ENCODE measurements around the gene XYLT1. TPM values are rescaled to one million over a fixed set of nuclear protein-coding genes. Genes with fewer than 3 reads are reported as not detected.

The XYLT1 gene
- total and polyA plus RNA-seq, 2 of the 13 experiments (the other 11 are each of a cell fraction or from before 2014, with no cell fraction given): not detected

DNA sequence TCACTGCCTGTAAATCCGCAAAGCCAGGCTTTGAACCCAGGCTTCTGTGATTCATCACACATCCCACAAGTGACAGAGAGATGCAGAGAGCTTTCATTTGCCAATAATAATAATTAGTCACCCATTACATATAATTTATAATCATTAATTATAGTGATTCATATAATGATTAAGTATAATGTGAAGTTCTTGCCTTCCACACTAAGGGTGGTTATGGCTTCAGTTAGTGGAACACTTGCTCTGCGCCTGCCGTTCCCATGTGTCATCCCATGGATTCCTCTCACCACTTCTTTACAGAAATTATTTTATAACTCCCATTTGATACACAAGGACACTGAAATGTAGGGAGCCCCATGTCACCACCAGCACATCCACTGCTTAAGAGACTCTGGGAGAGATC is 39.8 kb upstream of the XYLT1 start (continued):
- TF ChIP-seq TRIM24 (CRISPR knock-in tag; IDR thresholded peaks at IDR 0.05): no peak
- TF ChIP-seq ZC3H13 (CRISPR knock-in tag; IDR thresholded peaks at IDR 0.05): no peak

- Histone ChIP-seq H3K4me3 (replicated peaks in 1 of 3; ENCODE audit: insufficient read depth in 1 of 3, low read depth in 2 of 3, low read length in 3 of 3) (no peak overlapping the region), H3K79me2 (ENCODE audit: insufficient read depth, low read length) (no peaks in the 10 kb centered on the region), H4K20me1 (ENCODE audit: insufficient read depth, low read length) (no peaks in the 10 kb centered on the region), H3K27me3 (ENCODE audit: control insufficient read depth in 1 of 2, insufficient read depth in 2 of 2, low read length in 2 of 2) (no peaks in the 10 kb centered on the region; a peak in 1 of 5 replicates), H3K9me3 (ENCODE audit: low read length) (peaks cover 18% of the 10 kb centered on the region; the same call in 1 of the 2 replicates), H3K27ac (ENCODE audit: extremely low read length, insufficient read depth, low read length) (no peak overlapping the region), H3K9ac (ENCODE audit: insufficient read depth, low read depth, low read length) (no peak overlapping the region), H3K4me2 (ENCODE audit: low read depth, low read length) (no peak overlapping the region), H2AFZ (ENCODE audit: low read length) (no peak overlapping the region), H3K36me3 (replicated peaks in 1 of 2; ENCODE audit: control insufficient read depth in 1 of 2, insufficient read depth in 2 of 2, low read length in 2 of 2) (no peaks in the 10 kb centered on the region), H3K4me1 (ENCODE audit: insufficient read depth, low read length) (no peaks in the 10 kb centered on the region)
- in situ Hi-C loops (cut with HindIII; ENCODE audit: extremely low pct_ligation_motif_present, low pct_unique_long_range_greater_than_20kb) (no loop called here), intact Hi-C loops (cut with micrococcal nuclease; ENCODE audit: unreplicated experiment) (no loop called here)
- BruUV-seq (replicated peaks): no TSS peak
- CTCF ChIA-PET (ENCODE audit: low intra/inter-chr PET ratio, low total read pairs): no interaction called here
- 4% methylated on average over 3 of the region's 3 CpGs for WGBS (ENCODE audit: low lambda C conversion rate)
- no peak for ATAC-seq
- DNase-seq (ENCODE audit: low spot score): no peak
- no peak for FAIRE-seq
- POLR2A ChIA-PET: no interaction called here
- TF ChIP-seq ZXDC (CRISPR knock-in tag; IDR thresholded peaks at IDR 0.05) (no peak), ZSCAN30 (CRISPR knock-in tag; IDR thresholded peaks at IDR 0.05) (no peak), ZNF12 (CRISPR knock-in tag; IDR thresholded peaks at IDR 0.05) (no peak), ZNF607 (CRISPR knock-in tag; IDR thresholded peaks at IDR 0.05; ENCODE audit: borderline replicate concordance) (no peak), ARID3A (IDR thresholded peaks at IDR 0.05; ENCODE audit: low read depth, low read length) (no peak), ZNF256 (CRISPR knock-in tag; conservative IDR thresholded peaks at IDR 0.05) (no peak), POLR2AphosphoS5 (IDR thresholded peaks at IDR 0.05; ENCODE audit: low read depth, low read length) (no peak), SIX4 (CRISPR knock-in tag; IDR thresholded peaks at IDR 0.05) (no peak), WIZ (CRISPR knock-in tag; IDR thresholded peaks at IDR 0.05) (no peak), ZNF282 (IDR thresholded peaks at IDR 0.05; ENCODE audit: partially characterized antibody) (no peak), ZNF577 (CRISPR knock-in tag; IDR thresholded peaks at IDR 0.05; ENCODE audit: borderline replicate concordance, low read depth) (no peak)
- TF ChIP-seq, protein P1, sequence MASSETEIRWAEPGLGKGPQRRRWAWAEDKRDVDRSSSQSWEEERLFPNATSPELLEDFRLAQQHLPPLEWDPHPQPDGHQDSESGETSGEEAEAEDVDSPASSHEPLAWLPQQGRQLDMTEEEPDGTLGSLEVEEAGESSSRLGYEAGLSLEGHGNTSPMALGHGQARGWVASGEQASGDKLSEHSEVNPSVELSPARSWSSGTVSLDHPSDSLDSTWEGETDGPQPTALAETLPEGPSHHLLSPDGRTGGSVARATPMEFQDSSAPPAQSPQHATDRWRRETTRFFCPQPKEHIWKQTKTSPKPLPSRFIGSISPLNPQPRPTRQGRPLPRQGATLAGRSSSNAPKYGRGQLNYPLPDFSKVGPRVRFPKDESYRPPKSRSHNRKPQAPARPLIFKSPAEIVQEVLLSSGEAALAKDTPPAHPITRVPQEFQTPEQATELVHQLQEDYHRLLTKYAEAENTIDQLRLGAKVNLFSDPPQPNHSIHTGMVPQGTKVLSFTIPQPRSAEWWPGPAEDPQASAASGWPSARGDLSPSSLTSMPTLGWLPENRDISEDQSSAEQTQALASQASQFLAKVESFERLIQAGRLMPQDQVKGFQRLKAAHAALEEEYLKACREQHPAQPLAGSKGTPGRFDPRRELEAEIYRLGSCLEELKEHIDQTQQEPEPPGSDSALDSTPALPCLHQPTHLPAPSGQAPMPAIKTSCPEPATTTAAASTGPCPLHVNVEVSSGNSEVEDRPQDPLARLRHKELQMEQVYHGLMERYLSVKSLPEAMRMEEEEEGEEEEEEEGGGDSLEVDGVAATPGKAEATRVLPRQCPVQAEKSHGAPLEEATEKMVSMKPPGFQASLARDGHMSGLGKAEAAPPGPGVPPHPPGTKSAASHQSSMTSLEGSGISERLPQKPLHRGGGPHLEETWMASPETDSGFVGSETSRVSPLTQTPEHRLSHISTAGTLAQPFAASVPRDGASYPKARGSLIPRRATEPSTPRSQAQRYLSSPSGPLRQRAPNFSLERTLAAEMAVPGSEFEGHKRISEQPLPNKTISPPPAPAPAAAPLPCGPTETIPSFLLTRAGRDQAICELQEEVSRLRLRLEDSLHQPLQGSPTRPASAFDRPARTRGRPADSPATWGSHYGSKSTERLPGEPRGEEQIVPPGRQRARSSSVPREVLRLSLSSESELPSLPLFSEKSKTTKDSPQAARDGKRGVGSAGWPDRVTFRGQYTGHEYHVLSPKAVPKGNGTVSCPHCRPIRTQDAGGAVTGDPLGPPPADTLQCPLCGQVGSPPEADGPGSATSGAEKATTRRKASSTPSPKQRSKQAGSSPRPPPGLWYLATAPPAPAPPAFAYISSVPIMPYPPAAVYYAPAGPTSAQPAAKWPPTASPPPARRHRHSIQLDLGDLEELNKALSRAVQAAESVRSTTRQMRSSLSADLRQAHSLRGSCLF (CRISPR knock-in tag; IDR thresholded peaks at IDR 0.05; ENCODE audit: borderline replicate concordance): no peak
Observed at GRCh38 chr16:17509194-17509593, 38.4 kb upstream of the XYLT1 start.

All from HepG2 (cell line).